NCI-H2171 (cell line): ENCODE data around the gene OTULINL.

Source experiments
- DNase-seq: peaks from one replicate; lab custom pipeline; 2025; lab: John Stamatoyannopoulos, UW

Gene OTULINL

DNA sequence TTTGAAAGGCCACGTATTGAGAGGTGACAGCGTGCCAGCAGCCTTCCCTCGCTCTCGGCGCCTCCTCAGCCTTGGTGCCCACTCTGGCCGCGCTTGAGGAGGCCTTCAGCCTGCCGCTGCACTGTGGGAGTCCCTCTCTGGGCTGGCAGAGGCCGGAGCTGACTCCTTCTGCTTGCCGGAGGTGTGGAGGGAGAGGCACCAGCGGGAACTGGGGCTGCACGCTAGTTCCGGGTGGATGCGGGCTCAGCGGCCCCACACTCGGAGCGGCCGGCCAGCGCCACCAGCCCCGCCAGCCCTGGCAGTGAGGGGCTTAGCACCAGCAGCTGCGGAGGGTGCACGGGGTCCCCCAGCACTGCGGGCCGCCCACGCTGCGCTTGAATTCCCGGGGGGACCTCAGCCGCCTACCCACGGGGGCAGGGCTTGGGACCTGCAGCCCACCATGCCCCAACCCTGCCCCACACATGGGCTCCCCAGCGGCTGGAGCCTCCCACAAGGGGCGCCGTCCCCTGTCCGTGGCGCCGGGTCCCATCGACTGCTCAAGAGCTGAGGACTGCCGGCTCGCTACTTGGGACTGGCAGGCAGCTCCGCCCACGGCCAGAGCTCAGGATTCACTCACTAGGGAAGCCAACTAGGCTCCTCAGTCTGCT lies 4.4 kb upstream of the OTULINL start:
- DNase-seq: no peak

DNA sequence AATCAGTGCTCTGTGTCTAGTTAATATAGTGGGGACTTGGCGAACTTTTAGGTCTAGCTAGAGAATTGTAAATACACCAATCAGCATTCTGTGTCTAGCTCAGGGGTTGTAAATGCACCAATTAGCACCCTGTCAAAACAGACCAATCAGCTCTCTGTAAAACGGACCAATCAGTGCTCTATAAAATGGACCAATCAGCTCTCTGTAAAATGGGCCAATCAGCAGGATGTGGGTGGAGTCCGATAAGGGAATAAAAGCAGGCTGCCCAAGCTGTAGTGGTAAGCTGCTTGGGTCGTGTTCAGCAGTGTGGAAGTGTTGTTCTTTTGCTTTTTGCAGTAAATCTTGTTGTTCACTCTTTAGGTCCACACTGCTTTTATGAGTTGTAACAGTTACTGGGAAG lies 3.6 kb upstream of the OTULINL start:
- DNase-seq: no peak

- no peak for DNase-seq
These were observed 2.3 kb upstream of the OTULINL start for GRCh38 chr5:14579246-14579645.

- no peak for DNase-seq
These were observed 1.7 kb upstream of the OTULINL start for GRCh38 chr5:14579731-14580397.

GRCh38 chr5:14580398-14581034 lies 1.1 kb upstream of the OTULINL start:
- DNase-seq: no peak

DNA sequence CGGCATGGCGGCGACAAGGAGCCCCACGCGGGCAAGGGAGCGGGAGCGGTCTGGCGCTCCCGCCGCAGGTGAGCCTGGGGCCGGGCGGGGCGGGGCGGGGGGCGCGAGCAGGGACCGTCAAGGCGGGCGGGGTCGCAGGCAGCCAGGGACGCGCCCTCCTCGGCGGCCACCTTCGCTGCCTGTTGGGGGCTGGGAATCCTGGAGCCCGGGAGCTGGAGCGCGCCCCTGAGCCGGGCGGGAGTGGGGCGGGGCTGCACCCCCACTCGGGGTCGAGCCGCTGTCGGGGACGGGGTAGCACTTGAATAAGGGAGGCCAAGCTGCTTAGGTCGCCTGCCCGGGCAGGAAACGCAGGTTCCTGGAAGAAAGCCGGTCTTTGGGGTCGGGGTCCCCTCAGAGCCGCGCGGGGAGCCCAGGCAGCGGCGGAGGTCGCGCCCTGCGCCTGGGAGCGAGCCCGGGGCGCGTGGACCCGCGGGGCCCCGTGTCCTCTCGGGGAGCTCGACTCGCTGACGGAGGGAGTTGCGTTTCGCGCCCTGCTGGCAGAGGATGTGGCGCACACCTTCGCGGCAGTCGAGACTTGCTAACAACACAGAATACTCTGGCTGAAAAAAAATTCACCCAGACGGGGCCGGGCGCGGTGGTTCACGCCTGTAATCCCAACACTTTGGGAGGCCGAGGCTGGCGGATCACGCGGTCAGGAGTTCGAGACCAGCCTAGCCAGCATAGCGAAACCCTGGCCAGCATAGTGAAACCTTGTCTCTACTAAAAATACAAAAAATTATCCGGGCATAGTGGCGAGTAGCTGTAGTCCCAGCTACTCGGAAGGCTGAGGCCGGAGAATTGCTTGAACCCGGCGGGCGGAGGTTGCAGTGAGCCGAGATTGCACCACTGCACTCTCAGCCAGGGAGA lies 552 bp downstream of the OTULINL start:
- peak; percentile 87 for DNase-seq

DNA sequence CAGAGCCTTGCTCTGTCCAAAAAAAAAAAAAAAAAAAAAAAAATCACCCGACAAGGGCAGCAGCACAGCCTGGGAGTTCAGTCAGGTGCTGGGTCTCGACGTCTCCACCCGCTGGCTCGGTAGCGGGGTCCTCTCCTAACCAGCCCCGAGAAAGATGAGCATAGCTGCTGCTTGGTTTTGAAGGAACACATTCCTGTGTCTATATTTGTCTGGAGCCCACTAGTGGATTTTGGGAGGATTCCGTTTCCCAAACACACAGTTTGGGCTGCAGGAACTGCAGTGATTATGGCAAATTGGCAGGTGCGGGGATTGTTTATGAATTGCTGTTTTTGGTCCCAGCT lies 1.2 kb downstream of the OTULINL start:
- no peak for DNase-seq

- no peak for DNase-seq
These were observed 3.3 kb downstream of the OTULINL start for GRCh38 chr5:14584848-14585247.

DNA sequence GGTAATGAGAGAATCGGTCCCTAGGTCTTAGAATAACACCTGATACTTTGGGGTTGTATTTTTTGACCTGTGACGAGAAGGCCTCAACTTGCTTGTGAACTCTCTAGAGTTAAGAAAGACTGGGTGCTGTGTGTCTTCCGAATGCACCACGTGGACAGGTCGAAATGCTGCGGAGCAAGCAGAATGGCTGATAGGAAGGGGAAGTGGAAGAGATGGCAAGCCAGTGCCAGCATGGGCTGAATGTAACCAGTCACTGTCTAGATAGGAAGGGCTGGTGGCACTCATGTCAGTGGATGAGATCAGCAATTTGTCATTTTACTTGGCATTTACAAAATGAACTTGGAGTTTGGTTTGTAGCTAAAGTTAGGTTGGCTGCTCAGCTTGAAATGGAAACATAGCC lies 5.6 kb downstream of the OTULINL start:
- DNase-seq: no peak

DNA sequence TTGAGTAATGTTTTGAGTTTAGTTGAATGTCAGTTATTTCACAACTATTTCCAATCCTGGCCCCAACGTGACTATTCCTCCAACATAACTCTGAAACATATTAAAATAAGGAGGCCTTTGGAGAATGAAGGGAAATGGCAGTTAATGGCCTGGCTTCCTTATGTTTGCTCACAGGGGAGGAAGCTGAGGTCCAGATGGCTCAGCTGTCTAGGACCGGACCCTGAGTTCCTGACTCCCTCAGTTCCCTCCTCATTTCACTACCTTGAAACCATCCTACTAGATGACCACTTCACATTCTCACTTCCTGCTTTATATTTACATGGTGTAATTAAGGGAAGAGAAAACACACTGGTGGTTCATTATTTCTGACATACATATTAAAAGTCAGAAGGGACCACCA lies 6.6 kb downstream of the OTULINL start:
- DNase-seq: no peak

DNA sequence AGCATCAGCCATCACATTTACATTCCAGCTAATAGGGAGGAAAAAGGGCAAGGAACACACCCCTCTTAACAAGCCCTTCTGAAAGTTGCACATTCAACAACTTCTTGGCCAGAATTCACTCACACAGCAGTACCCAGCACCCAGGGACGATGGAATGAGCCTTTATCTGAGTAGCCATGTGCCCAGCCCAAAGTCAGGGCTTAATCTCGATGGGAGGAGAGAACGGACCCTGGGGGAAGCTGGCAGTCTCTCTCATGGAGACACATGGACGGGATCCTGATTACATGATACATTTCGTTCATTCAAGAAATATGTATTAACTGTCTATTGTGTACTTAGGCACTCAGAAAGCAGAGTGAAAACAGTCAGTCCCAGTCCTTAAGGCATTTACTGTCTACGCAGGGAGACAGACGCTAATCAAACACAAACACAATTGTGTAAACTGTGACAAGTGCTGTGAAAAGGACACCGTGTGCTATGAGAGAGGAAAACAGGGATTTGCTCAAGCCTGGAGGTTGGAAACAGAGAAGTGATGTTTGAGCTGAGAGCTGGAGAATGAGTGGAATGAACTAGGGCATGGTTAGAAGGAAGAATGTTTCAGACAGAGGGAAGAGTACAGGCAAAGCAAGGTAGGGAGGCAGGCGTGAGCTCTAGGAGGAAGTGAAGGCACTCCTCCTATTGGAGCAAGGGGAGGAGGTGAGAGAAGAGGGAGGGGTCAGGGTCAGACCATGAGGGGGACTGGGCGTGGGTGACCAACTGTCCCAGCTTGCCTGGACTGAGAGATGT lies 7.4 kb downstream of the OTULINL start:
- no peak for DNase-seq

- DNase-seq: no peak
These were observed 9.4 kb downstream of the OTULINL start for GRCh38 chr5:14590949-14591348.

- DNase-seq: no peak
These were observed 10.0 kb downstream of the OTULINL start for GRCh38 chr5:14591548-14591947.

DNA sequence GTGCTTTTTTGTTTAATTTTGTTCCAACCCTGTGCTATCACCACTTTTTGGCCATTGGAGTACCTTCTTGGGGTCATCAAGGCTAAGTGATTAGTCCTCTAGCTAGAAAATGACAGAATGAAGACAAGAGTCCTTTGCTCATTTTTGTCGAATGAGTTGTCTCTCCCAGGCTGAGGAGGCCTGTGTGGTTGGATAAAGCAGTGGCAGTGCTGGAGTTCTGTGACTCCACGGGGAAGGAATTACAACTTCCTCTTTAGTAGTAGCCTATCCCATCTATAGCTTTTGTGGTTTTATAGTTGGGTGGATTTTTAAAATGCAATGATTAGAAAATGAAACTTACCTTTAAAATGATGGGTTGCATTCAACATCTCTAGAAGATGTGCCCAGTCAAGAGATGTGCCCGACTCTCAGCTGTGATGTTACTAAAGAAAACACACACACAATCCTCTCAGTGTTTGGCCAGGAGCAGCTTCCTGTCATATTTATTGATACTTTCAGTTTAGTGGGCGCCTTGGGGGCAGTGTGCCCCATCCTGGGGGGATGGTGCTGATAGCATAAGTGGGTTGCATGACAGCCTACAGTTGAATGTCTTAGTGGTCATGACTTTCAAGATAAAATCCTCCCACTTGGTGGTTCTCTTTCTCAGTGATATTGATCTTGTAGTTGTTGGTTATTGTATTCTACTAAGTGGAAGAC lies 11.9 kb downstream of the OTULINL start:
- no peak for DNase-seq

- DNase-seq: no peak
These were observed 12.9 kb downstream of the OTULINL start for GRCh38 chr5:14594378-14595074.

DNA sequence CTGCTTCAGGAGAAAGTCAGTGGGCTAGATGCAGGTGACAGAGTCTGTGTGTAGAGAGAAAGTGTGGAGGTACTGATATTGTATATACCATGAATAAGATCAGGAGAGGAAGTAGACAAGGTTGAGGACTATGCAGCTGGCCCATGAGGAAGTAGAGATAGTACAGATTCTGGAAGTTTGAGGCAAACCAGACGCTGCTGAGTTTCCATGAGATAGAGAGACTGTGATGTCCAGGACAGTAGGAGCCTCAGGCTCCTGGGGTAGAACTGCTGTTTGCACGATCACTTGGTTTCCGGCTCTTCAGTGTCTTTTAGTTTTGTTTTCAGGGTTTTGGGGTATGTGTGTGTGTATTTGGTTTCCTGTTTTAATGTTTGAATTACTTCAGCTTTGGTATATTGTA lies 13.6 kb downstream of the OTULINL start:
- DNase-seq: no peak

DNA sequence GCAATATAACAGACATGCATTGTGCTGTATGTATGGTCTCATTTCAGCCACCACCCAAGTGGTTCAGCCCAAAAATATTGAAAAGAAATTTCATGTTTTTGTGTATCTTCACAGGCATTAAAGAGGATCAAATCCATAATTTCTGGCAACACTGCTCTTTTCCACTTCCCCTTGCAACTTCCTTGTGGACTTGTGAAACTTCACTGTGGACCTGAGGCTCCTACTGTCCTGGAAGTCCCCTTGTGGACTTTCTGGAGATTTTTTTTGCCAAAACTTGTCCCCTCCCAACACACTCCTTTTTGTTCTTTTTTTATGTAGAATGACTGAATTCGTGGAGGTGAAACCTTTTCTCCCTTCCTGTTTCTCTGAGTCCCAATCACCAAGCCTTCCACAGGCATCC lies 14.3 kb downstream of the OTULINL start:
- DNase-seq: no peak

DNA sequence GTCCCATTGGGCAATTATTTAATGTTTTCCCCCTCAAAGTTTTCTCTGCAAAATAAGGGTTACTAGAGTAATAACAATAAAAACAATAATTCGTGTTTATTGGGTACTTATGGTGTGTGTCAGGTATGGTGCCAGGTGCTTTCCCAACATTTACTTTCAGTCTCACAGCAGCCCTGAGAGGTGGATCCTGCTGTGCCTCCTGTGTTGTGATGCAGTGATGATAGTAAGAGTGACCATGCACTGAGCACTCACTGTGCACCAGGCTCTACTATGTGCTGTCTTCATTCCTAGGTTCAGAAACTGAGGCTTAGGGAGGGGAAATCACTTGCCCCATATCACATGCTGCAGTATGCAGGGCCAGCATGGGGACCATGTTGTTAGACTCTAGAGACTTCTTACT lies 15.5 kb downstream of the OTULINL start:
- no peak for DNase-seq

DNA sequence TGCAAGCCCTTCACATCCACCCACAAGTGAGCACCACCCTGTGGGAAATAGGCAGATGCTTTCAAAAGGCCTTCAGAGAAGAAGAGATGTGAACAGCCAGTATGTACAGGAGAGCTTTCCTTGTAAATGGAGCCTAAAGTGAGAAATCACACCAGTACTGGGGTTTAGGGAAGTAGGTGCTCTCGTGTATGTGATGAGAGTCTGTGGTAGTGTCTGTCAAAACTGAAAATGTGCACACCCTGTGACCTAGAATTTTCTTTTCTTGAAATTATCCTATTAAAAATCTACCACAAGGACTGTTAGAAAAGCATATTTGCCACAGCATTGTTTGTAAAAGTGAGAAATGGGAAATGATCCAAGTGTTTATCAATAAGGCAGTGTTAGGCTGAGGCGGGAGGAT lies 16.6 kb downstream of the OTULINL start:
- no peak for DNase-seq

DNA sequence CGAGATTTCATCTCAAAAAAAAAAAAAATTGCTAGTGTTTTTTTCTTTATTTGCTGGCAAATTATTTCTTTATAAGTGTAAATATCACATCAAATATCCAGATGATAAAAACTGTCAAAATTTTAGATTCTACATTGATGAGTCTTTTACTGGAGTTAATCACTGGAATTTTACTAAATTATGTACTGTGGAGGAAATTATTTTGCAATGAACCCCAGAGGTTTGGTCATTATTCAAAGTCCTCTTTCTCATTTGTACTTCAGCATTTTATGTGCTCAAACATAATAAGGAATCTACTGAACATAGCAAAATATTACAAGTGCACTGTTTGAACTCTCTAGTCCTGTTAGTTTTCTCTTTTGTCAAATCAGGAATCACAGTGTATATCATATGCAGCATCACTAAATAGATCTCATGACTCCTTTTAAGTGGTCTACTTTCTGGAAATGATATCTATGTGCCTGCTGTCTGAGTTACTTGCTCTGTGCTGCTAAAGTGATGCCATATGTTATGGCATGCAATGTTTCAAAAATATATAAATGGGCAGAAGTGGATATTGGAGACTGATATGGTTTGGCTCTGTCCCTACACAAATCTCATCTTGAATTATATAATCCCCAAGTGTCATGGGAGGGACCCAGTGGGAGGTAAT lies 18.0 kb downstream of the OTULINL start:
- no peak for DNase-seq
